HepG2 (cell line): ENCODE results near the gene KRTAP10-2. TPM values are rescaled to one million over a fixed set of nuclear protein-coding genes. Genes with fewer than 3 reads are reported as not detected.
A peak's percentile ranks its signal among the peaks of the same experiment; 100 is the strongest.

Experiments used
- CHCHD3 ChIP-seq: sonication (generic); formaldehyde crosslinking; IDR thresholded peaks from 2 replicates; pipeline ENCODE4 v1.8.0; 2022; ENCODE audit warnings: mild to moderate bottlenecking, missing genetic modification reagents, moderate library complexity
- KDM1A ChIP-seq: IDR thresholded peaks from 2 replicates; pipeline ENCODE4 v1.6.1; 2016; ENCODE audit warnings: missing compliant biosample characterization
- KDM5B ChIP-seq: sonication (generic); formaldehyde crosslinking; IDR thresholded peaks from 2 replicates; pipeline ENCODE4 v1.4.0; 2020; ENCODE audit warnings: missing genetic modification reagents, mild to moderate bottlenecking, borderline replicate concordance
- MBNL3 ChIP-seq: fragments of 250-450 bp; sonication (Bioruptor Pico); conservative IDR thresholded peaks from 2 replicates; pipeline ENCODE4 v1.8.0; 2022; ENCODE audit warnings: mild to moderate bottlenecking, inconsistent platforms
- MEIS2 ChIP-seq: sonication (generic); formaldehyde crosslinking; IDR thresholded peaks from 2 replicates; pipeline ENCODE4 v1.9.0; 2021; ENCODE audit warnings: mild to moderate bottlenecking, missing genetic modification reagents
- MXD3 ChIP-seq: IDR thresholded peaks from 2 replicates; pipeline ENCODE4 v1.6.1; 2016; ENCODE audit warnings: mild to moderate bottlenecking, missing biosample characterization, missing genetic modification reagents
- ONECUT2 ChIP-seq: sonication (generic); formaldehyde crosslinking; IDR thresholded peaks from 2 replicates; pipeline ENCODE4 v1.4.0; 2020; ENCODE audit warnings: missing genetic modification reagents
- PCBP1 ChIP-seq: fragments of 200-400 bp; formaldehyde crosslinking; IDR thresholded peaks from 2 replicates; pipeline ENCODE4 v1.6.1; 2017; ENCODE audit warnings: mild to moderate bottlenecking, low read depth, low read length, borderline replicate concordance
- REL ChIP-seq: sonication (generic); formaldehyde crosslinking; conservative IDR thresholded peaks from 2 replicates; pipeline ENCODE4 v1.8.0; 2022; ENCODE audit warnings: mild to moderate bottlenecking, missing genetic modification reagents, moderate library complexity
- ZBTB40 ChIP-seq, 2 experiments: fragments of 450-650 bp in 1 of 2; sonication (generic) in 1 of 2; formaldehyde crosslinking in 1 of 2; IDR thresholded peaks; 2 replicates each; pipeline versions ENCODE4 v1.6.1 to v1.8.0; 2016 to 2022; ENCODE audit warnings: antibody characterized with exemption in 1 of 2, mild to moderate bottlenecking in 1 of 2, missing genetic modification reagents in 1 of 2
- ZNF317 ChIP-seq: sonication (generic); formaldehyde crosslinking; IDR thresholded peaks from 2 replicates; pipeline ENCODE4 v1.5.0; 2020; ENCODE audit warnings: mild to moderate bottlenecking, missing genetic modification reagents
- ZNF430 ChIP-seq: sonication (generic); formaldehyde crosslinking; IDR thresholded peaks from 2 replicates; pipeline ENCODE4 v1.9.0; 2021; ENCODE audit warnings: mild to moderate bottlenecking, missing genetic modification reagents
- ZNF44 ChIP-seq: sonication (generic); formaldehyde crosslinking; IDR thresholded peaks from 2 replicates; pipeline ENCODE4 v1.5.1; 2020; ENCODE audit warnings: mild to moderate bottlenecking, missing genetic modification reagents
- ZNF557 ChIP-seq: sonication (generic); formaldehyde crosslinking; IDR thresholded peaks from 2 replicates; pipeline ENCODE4 v1.4.0; 2020; ENCODE audit warnings: missing genetic modification reagents
- ZNF580 ChIP-seq: IDR thresholded peaks from 2 replicates; pipeline ENCODE4 v1.6.1; 2016; ENCODE audit warnings: low read depth, borderline replicate concordance
- ZNF747 ChIP-seq: sonication (generic); formaldehyde crosslinking; IDR thresholded peaks from 2 replicates; pipeline ENCODE4 v1.8.1; 2023; ENCODE audit warnings: missing genetic modification reagents, mild to moderate bottlenecking, borderline replicate concordance
- polyA plus RNA-seq, 8 experiments: library from polyadenylated mRNA; depleted of rRNA in 3 of 8; stranded (reverse) in 7 of 8; unstranded in 1 of 8; fragments of >200 nt; fragmentation: Illumina TruSeq in 4 of 8; extraction: Trizol in 4 of 8; gene quantifications; 2 replicates each; pipeline versions ENCODE4 v1.2.1 to v1.2.3, GENCODE V29; 2011 to 2016; ENCODE audit warnings: low read depth in 4 of 8, missing spikeins in 1 of 8, mixed read lengths in 1 of 8; ENCODE audit not compliant: insufficient read depth in 1 of 8
- total RNA-seq, 5 experiments: library from RNA; depleted of rRNA; stranded (reverse); fragments of >200 nt; fragmentation: Illumina TruSeq; extraction: Trizol; gene quantifications; 2 replicates each; pipeline ENCODE4 v1.2.3, GENCODE V29; 2016; ENCODE audit warnings: low read depth in 1 of 5

The KRTAP10-2 gene
- total and polyA plus RNA-seq, 2 of the 13 experiments (the other 11 are each of a cell fraction or from before 2014, with no cell fraction given), result not detected

GRCh38 chr21:44574457-44575306 is 23.4 kb upstream of the KRTAP10-2 start (continued):
- TF ChIP-seq ZBTB40 (IDR thresholded peaks at IDR 0.05) (no peak), ZBTB40 (CRISPR knock-in tag; IDR thresholded peaks at IDR 0.05) (no peak; the same call in 1 of the 2 replicates), ZNF44 (CRISPR knock-in tag) (no peak), MXD3 (CRISPR knock-in tag) (no peak), MBNL3 (CRISPR knock-in tag) (no peak), CHCHD3 (CRISPR knock-in tag) (no peak), ZNF557 (CRISPR knock-in tag) (0 out of 2 replicates have a peak, but pooled peaks have one; percentile 29), ZNF580 (no peak), ONECUT2 (no peak; the same call in 1 of the 2 replicates), MEIS2 (CRISPR knock-in tag) (peak; percentile 63; the same call in 1 of the 2 replicates), ZNF430 (CRISPR knock-in tag) (no peak), ZNF317 (CRISPR knock-in tag) (peak; percentile 100), ZNF747 (CRISPR knock-in tag) (peak; percentile 87; the same call in 1 of the 2 replicates), KDM5B (CRISPR knock-in tag) (0 out of 2 replicates have a peak, but pooled peaks have one; percentile 47), PCBP1 (no peak), KDM1A (CRISPR knock-in tag) (peak; percentile 47; the same call in 1 of the 2 replicates), REL (CRISPR knock-in tag) (peak; percentile 54; the same call in 1 of the 2 replicates)
